HCT116 (cell line): ENCODE measurements around the gene HAPLN2.
"Not testable (repeated sequence)": the region's sequence is repeated elsewhere in the genome, so short reads cannot be mapped to it uniquely, and the experiment has no call there.

ENCODE experiments used
- CTCF ChIP-seq, 3 experiments: fragments of 200-600 bp in 1 of 3; sonication (generic) in 1 of 3; IDR thresholded peaks in 2 of 3; conservative IDR thresholded peaks in 1 of 3; 2 replicates each; pipeline ENCODE4 v1.5.1; 2012 to 2017; ENCODE audit warnings: low read depth in 2 of 3, low read length in 2 of 3, antibody characterized with exemption in 1 of 3, borderline replicate concordance in 1 of 3, control low read depth in 1 of 3, mild to moderate bottlenecking in 1 of 3, mixed read lengths in 1 of 3, mixed run types in 1 of 3, moderate library complexity in 1 of 3; ENCODE audit not compliant: insufficient read depth in 1 of 3
- FOSL1 ChIP-seq: IDR thresholded peaks from 2 replicates; pipeline ENCODE4 v1.6.1; 2012; ENCODE audit warnings: low read depth
- POLR2A ChIP-seq: IDR thresholded peaks from 2 replicates; pipeline ENCODE4 v1.7.0; 2011; ENCODE audit warnings: borderline replicate concordance; ENCODE audit not compliant: insufficient read depth, insufficient read length; ENCODE audit errors: extremely low read depth
- POLR2AphosphoS5 ChIP-seq: IDR thresholded peaks from 2 replicates; pipeline ENCODE4 v1.6.1; 2011; ENCODE audit warnings: mild to moderate bottlenecking, low read depth, low read length, moderate library complexity

- TF ChIP-seq CTCF (IDR thresholded peaks at IDR 0.05 in 2 of 3, conservative IDR thresholded peaks at IDR 0.05 in 1 of 3; ENCODE audit: borderline replicate concordance in 1 of 3, insufficient read depth in 1 of 3, low read depth in 2 of 3, low read length in 2 of 3): 0 out of 6 replicates have a peak, but pooled peaks of 1 of the 3 experiments have one; percentile 7
- TF ChIP-seq POLR2A, POLR2AphosphoS5, FOSL1: not testable (repeated sequence)
Observed at GRCh38 chr1:156631152-156631551, 11.9 kb downstream of the HAPLN2 start.
